ENCODE results near the gene CHN1. TPM values are rescaled to one million over a fixed set of nuclear protein-coding genes. Genes with fewer than 3 reads are reported as not detected.

Gene CHN1
- total RNA-seq, 1 donor from 2014 or later, result 41.1 TPM

Small RNAs within 50 kb of the gene (small RNA-seq; reads per million reads assigned to genes)
- gene RNU6-1290P (ENCODE audit: low replicate concordance) (not detected), gene RNU6-763P (ENCODE audit: low replicate concordance) (not detected)

Other genes starting within 250 kb of the CHN1 start
- not detected for gene CHRNA1, start 240.9 kb downstream of the CHN1 start, total RNA-seq
- 94.4 TPM for gene ATF2, start 162.8 kb upstream of the CHN1 start, total RNA-seq
- 47.9 TPM for gene ATP5MC3, start 176.3 kb upstream of the CHN1 start, total RNA-seq

Data from temporal lobe (tissue), 2 donors.